HL-60 (cell line): ENCODE results near the gene NOS1AP.

Experiments
- DNase-seq, 2 experiments: peaks; one replicate each; pipeline ENCODE4 v3.0.0-alpha.2; 2010 to 2020; ENCODE audit warnings: low read depth in 1 of 2, low spot score in 1 of 2
- H3K27ac ChIP-seq: fragments of 250-450 bp; sonication (Bioruptor Pico); replicated peaks from 2 replicates; pipeline ENCODE4 v1.5.1; 2020; ENCODE audit warnings: mild to moderate bottlenecking, moderate library complexity
- H3K27me3 ChIP-seq: fragments of 250-450 bp; sonication (Bioruptor Pico); 2 replicates; pipeline ENCODE4 v1.5.1; 2021; ENCODE audit warnings: mild to moderate bottlenecking, moderate library complexity; ENCODE audit not compliant: insufficient read depth, poor library complexity, severe bottlenecking
- H3K4me3 ChIP-seq: replicated peaks from 2 replicates; pipeline ENCODE4 v1.5.1; 2011; ENCODE audit warnings: mild to moderate bottlenecking, control low read depth, low read length; ENCODE audit not compliant: insufficient read depth
- CTCF ChIP-seq: IDR thresholded peaks from one replicate; pipeline ENCODE4 v1.5.1; 2011; ENCODE audit warnings: low read length, control low read depth, inconsistent platforms; ENCODE audit not compliant: insufficient read depth
- GABPA ChIP-seq: IDR thresholded peaks from 2 replicates; pipeline ENCODE4 v1.6.1; 2012; ENCODE audit warnings: low read depth
- POLR2AphosphoS5 ChIP-seq: IDR thresholded peaks from 2 replicates; pipeline ENCODE4 v1.6.1; 2012; ENCODE audit warnings: low read depth
- REST ChIP-seq: IDR thresholded peaks from 2 replicates; pipeline ENCODE4 v1.6.1; 2012; ENCODE audit warnings: low read depth; ENCODE audit not compliant: insufficient replicate concordance
- SPI1 ChIP-seq: IDR thresholded peaks from 2 replicates; pipeline ENCODE4 v1.6.1; 2012; ENCODE audit warnings: low read depth, mild to moderate bottlenecking, borderline replicate concordance

The NOS1AP gene

GRCh38 chr1:162301696-162302095, 232.2 kb downstream of the NOS1AP start:
- Histone ChIP-seq H3K27ac (no peak overlapping the region), H3K4me3 (no peak overlapping the region), H3K27me3 (no peaks in the 10 kb centered on the region)
- TF ChIP-seq SPI1 (no peak), POLR2AphosphoS5 (no peak), CTCF (no peak), GABPA (no peak), REST (no peak)
- DNase-seq, result no peak

- Histone ChIP-seq H3K4me3 (no peak overlapping the region), H3K27ac (no peak overlapping the region)
- DNase-seq, result no peak
Measured at GRCh38 chr1:162302306-162303003, 233.0 kb downstream of the NOS1AP start.

More at GRCh38 chr1:162302306-162303003, 233.0 kb downstream of the NOS1AP start:
- TF ChIP-seq POLR2AphosphoS5, result no peak
- no peak for TF ChIP-seq CTCF
- no peak for TF ChIP-seq SPI1
- TF ChIP-seq REST, result no peak
- no peak for TF ChIP-seq GABPA
- H3K27me3 ChIP-seq, result no peaks in the 10 kb centered on the region
